Liver (tissue), 9 donors: ENCODE measurements around the gene ATG10. TPM values are rescaled to one million over a fixed set of nuclear protein-coding genes. Genes with fewer than 3 reads are reported as not detected.

Source experiments
- DNase-seq: peaks from one replicate; pipeline ENCODE4 v3.0.0-alpha.2; 2017; ENCODE audit warnings: low spot score
- H3K27ac ChIP-seq, 2 donors: one replicate each; pipeline ENCODE4 v1.7.0; 2013; ENCODE audit warnings: inconsistent platforms in 2 of 2, low read length in 2 of 2, control low read depth in 1 of 2, low read depth in 1 of 2, mild to moderate bottlenecking in 1 of 2
- H3K27me3 ChIP-seq, 4 donors: one replicate each; pipeline versions ENCODE4 v1.6.1 to v1.7.0; 2013; ENCODE audit warnings: low read length in 3 of 4, inconsistent platforms in 1 of 4, mild to moderate bottlenecking in 1 of 4, moderate library complexity in 1 of 4; ENCODE audit not compliant: control insufficient read depth in 4 of 4, insufficient read depth in 4 of 4
- H3K36me3 ChIP-seq, 4 donors: one replicate each; pipeline versions ENCODE4 v1.6.1 to v1.7.0; 2013; ENCODE audit warnings: low read length in 3 of 4, mild to moderate bottlenecking in 3 of 4, low read depth in 1 of 4, moderate library complexity in 1 of 4; ENCODE audit not compliant: control insufficient read depth in 4 of 4, insufficient read depth in 3 of 4
- H3K4me1 ChIP-seq, 4 donors: one replicate each; pipeline versions ENCODE4 v1.6.1 to v1.7.0; 2013; ENCODE audit warnings: low read length in 3 of 4, mild to moderate bottlenecking in 3 of 4, moderate library complexity in 1 of 4; ENCODE audit not compliant: control insufficient read depth in 4 of 4, insufficient read depth in 4 of 4
- H3K4me3 ChIP-seq, 3 donors: one replicate each; pipeline versions ENCODE4 v1.6.1 to v1.7.0; 2013; ENCODE audit warnings: low read length in 3 of 3, control low read depth in 1 of 3, low read depth in 1 of 3, mild to moderate bottlenecking in 1 of 3
- H3K9ac ChIP-seq, 2 donors: one replicate each; pipeline ENCODE4 v1.7.0; 2013; ENCODE audit warnings: low read length in 2 of 2, mild to moderate bottlenecking in 2 of 2, moderate library complexity in 2 of 2, control low read depth in 1 of 2, low read depth in 1 of 2
- H3K9me3 ChIP-seq, 4 donors: one replicate each; pipeline versions ENCODE4 v1.6.1 to v1.7.0; 2013; ENCODE audit warnings: low read length in 3 of 4; ENCODE audit not compliant: control insufficient read depth in 4 of 4
- ATF3 ChIP-seq: IDR thresholded peaks from 2 replicates; pipeline ENCODE4 v1.6.1; 2016; ENCODE audit warnings: antibody characterized with exemption
- CTCF ChIP-seq: fragments of 150-350 bp; IDR thresholded peaks from 2 replicates; pipeline ENCODE4 v1.5.1; 2017; ENCODE audit warnings: improper control_type of control experiment, low read depth, low read length; ENCODE audit not compliant: missing input control
- EGR1 ChIP-seq, 2 donors: IDR thresholded peaks; 2 replicates each; pipeline ENCODE4 v1.6.1; 2016 to 2018; ENCODE audit warnings: antibody characterized with exemption in 2 of 2, low read depth in 2 of 2
- FOXA1 ChIP-seq: IDR thresholded peaks from 2 replicates; pipeline ENCODE4 v1.6.1; 2016; ENCODE audit warnings: antibody characterized with exemption
- FOXA2 ChIP-seq: IDR thresholded peaks from 2 replicates; pipeline ENCODE4 v1.6.1; 2016; ENCODE audit warnings: antibody characterized with exemption
- GABPA ChIP-seq, 2 donors: IDR thresholded peaks in 1 of 2; conservative IDR thresholded peaks in 1 of 2; 2 replicates each; pipeline ENCODE4 v1.6.1; 2016; ENCODE audit warnings: antibody characterized with exemption in 2 of 2, mild to moderate bottlenecking in 1 of 2, moderate library complexity in 1 of 2
- HNF4A ChIP-seq, 2 donors: conservative IDR thresholded peaks; 2 replicates each; pipeline ENCODE4 v1.6.1; 2016; ENCODE audit warnings: antibody characterized with exemption in 2 of 2, mild to moderate bottlenecking in 2 of 2
- HNF4G ChIP-seq: IDR thresholded peaks from 2 replicates; pipeline ENCODE4 v1.6.1; 2016; ENCODE audit warnings: antibody characterized with exemption
- JUND ChIP-seq, 2 donors: IDR thresholded peaks; 2 replicates each; pipeline ENCODE4 v1.6.1; 2016; ENCODE audit warnings: antibody characterized with exemption in 2 of 2
- MAX ChIP-seq: IDR thresholded peaks from 2 replicates; pipeline ENCODE4 v1.6.1; 2016; ENCODE audit warnings: antibody characterized with exemption
- NR2F2 ChIP-seq: IDR thresholded peaks from 2 replicates; pipeline ENCODE4 v1.6.1; 2016; ENCODE audit warnings: antibody characterized with exemption
- RAD21 ChIP-seq, 2 donors: IDR thresholded peaks; 2 replicates each; pipeline ENCODE4 v1.6.1; 2016; ENCODE audit warnings: antibody characterized with exemption in 2 of 2, mild to moderate bottlenecking in 2 of 2
- REST ChIP-seq: IDR thresholded peaks from 2 replicates; pipeline ENCODE4 v1.6.1; 2016; ENCODE audit warnings: antibody characterized with exemption, mild to moderate bottlenecking
- RXRA ChIP-seq, 2 donors: IDR thresholded peaks; 2 replicates each; pipeline ENCODE4 v1.6.1; 2017 to 2018; ENCODE audit warnings: antibody characterized with exemption in 2 of 2, mild to moderate bottlenecking in 1 of 2
- SP1 ChIP-seq: IDR thresholded peaks from 2 replicates; pipeline ENCODE4 v1.6.1; 2018; ENCODE audit warnings: antibody characterized with exemption, mild to moderate bottlenecking
- TAF1 ChIP-seq: conservative IDR thresholded peaks from 2 replicates; pipeline ENCODE4 v1.6.1; 2016; ENCODE audit warnings: antibody characterized with exemption, mild to moderate bottlenecking
- YY1 ChIP-seq: IDR thresholded peaks from 2 replicates; pipeline ENCODE4 v1.6.1; 2016; ENCODE audit warnings: antibody characterized with exemption, mild to moderate bottlenecking
- ZBTB33 ChIP-seq: IDR thresholded peaks from 2 replicates; pipeline ENCODE4 v1.6.1; 2016; ENCODE audit warnings: antibody characterized with exemption
- WGBS: extraction: QIAGEN DNeasy Blood & Tissue Kit; methylation state at CpG from one replicate; pipeline ENCODE4 v1.1.7; 2013; 5-methylcytosine and 5-hydroxymethylcytosine counted together
- polyA plus RNA-seq, 2 donors: library from polyadenylated mRNA; stranded (reverse) in 1 of 2; unstranded in 1 of 2; fragments of 200-250 nt in 1 of 2; fragments of >200 nt in 1 of 2; fragmentation: Nextera tagmentation in 1 of 2; extraction: Ambion mirVana in 1 of 2; gene quantifications; one replicate each; pipeline versions ENCODE4 v1.2.1 to v1.2.3, GENCODE V29; 2013 to 2015
- total RNA-seq, 2 donors: library from RNA; depleted of rRNA; stranded (reverse); fragments of >200 nt; gene quantifications; one replicate each; pipeline ENCODE4 v1.2.3, GENCODE V29; 2014
- donor health status: healthy.
- donor health status: healthy.
- donor health status: healthy.
- donor health status: healthy.
- donor health status: healthy.

Gene ATG10
- total and polyA plus RNA-seq, 4 donors: 3.1 to 7.8 (median 7.4) TPM

GRCh38 chr5:82225525-82226172 lies 253.8 kb downstream of the ATG10 start:
- 29% methylated on average over 7 of the region's 7 CpGs for WGBS

GRCh38 chr5:82234885-82235284 lies 263.1 kb downstream of the ATG10 start:
- TF ChIP-seq MAX: no peak
- no peak for TF ChIP-seq RXRA (IDR thresholded peaks at IDR 0.05)
- no peak for TF ChIP-seq RAD21 (IDR thresholded peaks at IDR 0.05)
- TF ChIP-seq NR2F2: no peak
- TF ChIP-seq HNF4G: no peak
- no peak for TF ChIP-seq JUND (IDR thresholded peaks at IDR 0.05)
- TF ChIP-seq ATF3: no peak
- no peak for TF ChIP-seq YY1
- no peak for TF ChIP-seq CTCF
- no peak for TF ChIP-seq GABPA (IDR thresholded peaks at IDR 0.05 in 1 of 2, conservative IDR thresholded peaks at IDR 0.05 in 1 of 2)
- no peak for TF ChIP-seq SP1
- no peak for TF ChIP-seq FOXA2
- TF ChIP-seq EGR1 (IDR thresholded peaks at IDR 0.05; ENCODE audit: low read depth in 2 of 2): no peak
- TF ChIP-seq ZBTB33: no peak
- TF ChIP-seq TAF1: no peak
- no peak for TF ChIP-seq FOXA1
- TF ChIP-seq REST: no peak
- no peak for TF ChIP-seq HNF4A (conservative IDR thresholded peaks at IDR 0.05)
- 76% methylated on average over 5 of the region's 5 CpGs for WGBS

More at GRCh38 chr5:82225525-82226172, 253.8 kb downstream of the ATG10 start:
- Histone ChIP-seq H3K9me3 (no peaks in the 10 kb centered on the region), H3K4me3 (no peak overlapping the region), H3K27me3 (no peaks in the 10 kb centered on the region), H3K4me1 (no peaks in the 10 kb centered on the region), H3K36me3 (no peaks in the 10 kb centered on the region), H3K9ac (no peak overlapping the region), H3K27ac (no peak overlapping the region)
- DNase-seq: peak; percentile 73
- TF ChIP-seq NR2F2 (no peak), SP1 (no peak), YY1 (peak; percentile 34), FOXA1 (no peak), RAD21 (IDR thresholded peaks at IDR 0.05) (peak; percentile 92 to 96), CTCF (peak; percentile 83), JUND (IDR thresholded peaks at IDR 0.05) (no peak), EGR1 (IDR thresholded peaks at IDR 0.05; ENCODE audit: low read depth in 2 of 2) (no peak), HNF4A (conservative IDR thresholded peaks at IDR 0.05) (no peak)

More at GRCh38 chr5:82234885-82235284, 263.1 kb downstream of the ATG10 start:
- Histone ChIP-seq H3K36me3 (no peaks in the 10 kb centered on the region), H3K27me3 (no peaks in the 10 kb centered on the region), H3K4me3 (no peak overlapping the region), H3K4me1 (no peaks in the 10 kb centered on the region), H3K27ac (no peak overlapping the region), H3K9ac (no peak overlapping the region), H3K9me3 (no peaks in the 10 kb centered on the region)
- no peak for DNase-seq
